Lower leg skin (tissue), 4 donors: ENCODE data around the gene REC114. TPM values are rescaled to one million over a fixed set of nuclear protein-coding genes. Genes with fewer than 3 reads are reported as not detected.
"Not testable (repeated sequence)": the region's sequence is repeated elsewhere in the genome, so short reads cannot be mapped to it uniquely, and the experiment has no call there.

Source experiments
- DNase-seq, 2 donors: peaks; one replicate each; pipeline ENCODE4 v3.0.0-alpha.2; 2019; ENCODE audit warnings: low spot score in 2 of 2
- H3K4me3 ChIP-seq: fragments of 200-600 bp; sonication (generic); 2 replicates; pipeline ENCODE4 v1.5.1; 2017; ENCODE audit warnings: mild to moderate bottlenecking, low read depth; ENCODE audit not compliant: poor library complexity, severe bottlenecking
- POLR2A ChIP-seq, 2 donors: fragments of 450-650 bp; IDR thresholded peaks; one replicate each; pipeline ENCODE4 v1.6.1; 2016 to 2017; ENCODE audit warnings: antibody characterized with exemption in 2 of 2, mild to moderate bottlenecking in 1 of 2, moderate library complexity in 1 of 2
- WGBS, 2 donors: methylation state at CpG; one replicate each; pipeline ENCODE4 v1.1.5; 2018; 5-methylcytosine and 5-hydroxymethylcytosine counted together
- intact Hi-C: fragments of 100-400 bp; cut with DNase I; formaldehyde crosslinking; loops from one replicate; pipeline ENCODE4 v1.15.0; 2023; ENCODE audit warnings: low total_unique reads
- total RNA-seq, 4 donors: library from RNA; depleted of rRNA; stranded (reverse); fragments of >200 nt; gene quantifications; one replicate each; pipeline ENCODE4 v1.1.0, GENCODE V29; 2016
- TF ChIP-seq, protein P1 (sequence below), 3 donors: fragments of 450-650 bp; IDR thresholded peaks; one replicate each; pipeline ENCODE4 v1.5.1; 2016; ENCODE audit warnings: antibody characterized with exemption in 3 of 3, mild to moderate bottlenecking in 3 of 3, moderate library complexity in 2 of 3

The REC114 gene, protein sequence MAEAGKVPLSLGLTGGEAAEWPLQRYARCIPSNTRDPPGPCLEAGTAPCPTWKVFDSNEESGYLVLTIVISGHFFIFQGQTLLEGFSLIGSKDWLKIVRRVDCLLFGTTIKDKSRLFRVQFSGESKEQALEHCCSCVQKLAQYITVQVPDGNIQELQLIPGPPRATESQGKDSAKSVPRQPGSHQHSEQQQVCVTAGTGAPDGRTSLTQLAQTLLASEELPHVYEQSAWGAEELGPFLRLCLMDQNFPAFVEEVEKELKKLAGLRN
- total RNA-seq, result not detected

DNA sequence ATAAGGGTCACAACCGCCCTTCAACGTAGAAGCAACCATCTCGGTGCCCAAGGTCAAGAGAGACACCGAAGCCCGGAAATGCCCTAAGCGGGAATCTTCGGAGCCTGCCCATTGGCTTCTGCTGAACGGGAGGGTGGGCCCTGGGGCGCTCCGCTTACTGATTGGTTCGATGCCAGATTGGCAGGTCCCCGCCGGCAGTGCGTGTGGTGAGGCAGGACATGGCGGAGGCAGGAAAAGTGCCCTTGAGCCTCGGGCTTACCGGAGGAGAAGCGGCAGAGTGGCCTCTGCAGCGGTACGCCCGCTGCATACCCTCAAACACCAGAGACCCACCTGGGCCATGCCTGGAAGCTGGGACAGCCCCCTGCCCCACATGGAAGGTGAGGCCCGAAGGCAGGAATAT lies at the start of gene REC114:
TSS of gene REC114 (plus strand) at position 197 of the 400 bp plus-strand sequence. CDS start at position 219, 22 bp downstream.
- 89 to 91% methylated on average over 22 of the region's 22 CpGs for WGBS, 2 donors
- intact Hi-C loops, result no loop called here
- no peak for DNase-seq
- TF ChIP-seq POLR2A (IDR thresholded peaks at IDR 0.05), result no peak
- TF ChIP-seq, protein P1, sequence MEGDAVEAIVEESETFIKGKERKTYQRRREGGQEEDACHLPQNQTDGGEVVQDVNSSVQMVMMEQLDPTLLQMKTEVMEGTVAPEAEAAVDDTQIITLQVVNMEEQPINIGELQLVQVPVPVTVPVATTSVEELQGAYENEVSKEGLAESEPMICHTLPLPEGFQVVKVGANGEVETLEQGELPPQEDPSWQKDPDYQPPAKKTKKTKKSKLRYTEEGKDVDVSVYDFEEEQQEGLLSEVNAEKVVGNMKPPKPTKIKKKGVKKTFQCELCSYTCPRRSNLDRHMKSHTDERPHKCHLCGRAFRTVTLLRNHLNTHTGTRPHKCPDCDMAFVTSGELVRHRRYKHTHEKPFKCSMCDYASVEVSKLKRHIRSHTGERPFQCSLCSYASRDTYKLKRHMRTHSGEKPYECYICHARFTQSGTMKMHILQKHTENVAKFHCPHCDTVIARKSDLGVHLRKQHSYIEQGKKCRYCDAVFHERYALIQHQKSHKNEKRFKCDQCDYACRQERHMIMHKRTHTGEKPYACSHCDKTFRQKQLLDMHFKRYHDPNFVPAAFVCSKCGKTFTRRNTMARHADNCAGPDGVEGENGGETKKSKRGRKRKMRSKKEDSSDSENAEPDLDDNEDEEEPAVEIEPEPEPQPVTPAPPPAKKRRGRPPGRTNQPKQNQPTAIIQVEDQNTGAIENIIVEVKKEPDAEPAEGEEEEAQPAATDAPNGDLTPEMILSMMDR (IDR thresholded peaks at IDR 0.05), result no peak
- no peak within 1 kb of the TSS for H3K4me3 ChIP-seq

DNA sequence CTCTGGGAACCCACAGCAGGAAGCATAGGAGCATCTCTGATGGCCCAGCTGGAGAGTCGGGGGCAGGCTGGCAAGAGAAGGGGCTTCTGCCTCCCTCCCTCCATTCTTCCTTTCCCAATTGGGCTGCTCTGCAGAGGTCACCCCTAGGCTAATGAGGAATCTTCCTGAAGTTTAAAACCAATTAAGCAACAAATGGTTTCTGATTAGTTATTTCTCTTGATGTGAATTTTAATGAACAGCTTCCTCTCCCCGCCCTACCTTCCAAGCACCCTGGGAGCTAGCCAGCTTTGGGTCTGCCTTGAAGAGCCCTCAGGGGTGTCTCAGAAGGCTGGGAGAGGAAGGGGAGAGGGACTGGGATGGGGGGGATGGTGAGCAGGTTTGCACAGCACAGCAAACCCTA lies 49.6 kb upstream of the REC114 start:
- no peak for DNase-seq
- intact Hi-C loops, result no loop called here
- no peak overlapping the region for H3K4me3 ChIP-seq
- WGBS, 2 donors, result 56 to 61% methylated on average over 2 of the region's 2 CpGs
- no peak for TF ChIP-seq POLR2A (IDR thresholded peaks at IDR 0.05)
- TF ChIP-seq, protein P1 (IDR thresholded peaks at IDR 0.05), result no peak

DNA sequence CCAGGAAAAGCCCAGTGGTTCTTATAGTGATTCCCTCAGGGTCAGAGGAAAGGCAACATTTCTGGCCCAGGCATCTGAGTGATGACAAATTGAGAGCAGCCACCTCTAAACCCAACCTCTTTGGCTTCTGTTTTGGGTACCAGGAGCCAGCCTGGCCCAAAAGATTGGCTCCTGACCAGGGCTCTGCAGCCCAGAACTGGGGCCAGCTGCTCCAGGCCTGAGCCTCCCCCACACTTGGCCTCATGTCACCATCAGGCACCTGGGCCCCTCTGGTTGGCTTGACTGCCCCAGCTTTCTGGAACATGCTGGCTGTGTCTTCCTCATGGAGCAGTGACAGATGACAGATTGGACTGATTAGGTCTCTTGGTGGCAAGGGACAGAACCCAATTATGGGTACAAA lies 48.2 kb upstream of the REC114 start:
- TF ChIP-seq, protein P1 (IDR thresholded peaks at IDR 0.05), result no peak
- TF ChIP-seq POLR2A (IDR thresholded peaks at IDR 0.05), result no peak
- intact Hi-C loops, result no loop called here
- no peak overlapping the region for H3K4me3 ChIP-seq
- no peak for DNase-seq

DNA sequence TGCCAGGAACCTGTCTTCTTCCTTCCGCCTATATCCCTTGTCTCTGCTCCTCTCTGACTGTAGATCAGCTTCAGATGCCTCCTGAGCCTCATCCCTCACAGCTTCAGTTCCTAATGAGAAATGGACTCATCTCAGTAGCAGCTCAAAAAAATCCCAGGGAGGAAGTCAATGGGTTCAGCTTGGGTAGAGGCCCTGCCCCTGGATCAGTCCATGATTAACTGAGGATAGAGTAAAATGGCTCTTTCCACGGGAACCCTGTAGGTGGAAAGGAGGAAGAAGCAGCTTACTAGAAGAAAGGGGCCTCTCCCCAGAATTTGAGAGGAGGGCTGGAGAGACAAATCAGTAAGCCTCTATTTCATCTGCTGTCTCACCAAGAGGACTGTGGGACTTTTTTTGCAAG lies 47.3 kb upstream of the REC114 start:
- TF ChIP-seq POLR2A (IDR thresholded peaks at IDR 0.05), result no peak
- TF ChIP-seq, protein P1 (IDR thresholded peaks at IDR 0.05), result no peak
- 92 to 96% methylated on average over 2 of the region's 2 CpGs for WGBS, 2 donors
- DNase-seq, result peak in 1 of 2 donors; percentile 45

DNA sequence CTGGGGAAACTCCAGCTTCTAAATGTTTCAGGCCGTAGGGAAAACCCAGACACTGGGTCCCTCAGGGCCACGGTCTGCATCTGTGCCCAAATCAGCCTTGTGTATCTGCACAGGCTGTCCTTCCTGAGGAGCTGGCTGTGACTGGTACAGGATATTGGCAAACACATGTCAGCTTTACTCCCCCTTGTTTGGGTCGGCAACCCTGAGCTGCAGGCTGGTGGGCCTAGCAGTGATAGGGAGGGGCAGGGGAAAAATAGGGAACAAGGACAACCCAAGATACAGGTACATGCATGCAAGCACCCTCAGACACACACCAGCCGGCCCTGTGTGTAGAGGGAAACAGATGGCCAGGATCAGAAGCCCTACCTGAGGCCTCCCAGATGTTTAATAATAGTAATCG lies 45.5 kb upstream of the REC114 start:
- peak in 1 of 2 donors; percentile 53 for DNase-seq
- intact Hi-C loops, result no loop called here
- WGBS, 2 donors, result 56 to 70% methylated on average over 5 of the region's 5 CpGs
- H3K4me3 ChIP-seq, result no peak overlapping the region
- no peak for TF ChIP-seq POLR2A (IDR thresholded peaks at IDR 0.05)
- TF ChIP-seq, protein P1 (IDR thresholded peaks at IDR 0.05), result no peak

More for the DNA sequence above, 47.3 kb upstream of the REC114 start:
- intact Hi-C loops, result no loop called here
- no peak overlapping the region for H3K4me3 ChIP-seq

DNA sequence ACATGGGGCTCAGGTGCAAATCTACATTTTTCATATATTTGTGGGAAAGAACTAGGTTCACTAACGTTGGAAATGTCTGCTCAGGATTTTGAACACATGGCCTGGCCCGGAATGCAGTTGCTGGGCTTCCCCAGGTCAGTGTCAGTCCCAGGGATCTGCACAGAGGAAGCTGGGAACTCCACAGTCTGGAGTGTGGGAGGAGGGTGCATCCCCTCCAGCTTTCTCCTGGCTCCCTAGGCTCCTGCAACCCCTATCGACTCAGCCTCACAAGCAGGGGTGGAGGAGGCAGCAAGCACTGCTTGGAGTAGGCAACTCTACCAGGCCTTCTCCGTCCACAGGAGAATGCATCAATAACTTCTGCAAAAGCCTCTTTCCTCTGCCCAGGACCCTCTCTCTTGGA lies 44.1 kb upstream of the REC114 start:
- H3K4me3 ChIP-seq, result no peak overlapping the region
- intact Hi-C loops, result no loop called here
- TF ChIP-seq, protein P1 (IDR thresholded peaks at IDR 0.05), result no peak
- no peak for TF ChIP-seq POLR2A (IDR thresholded peaks at IDR 0.05)
- DNase-seq, result peak in 1 of 2 donors; percentile 56
- 68 to 76% methylated on average over 4 of the region's 4 CpGs for WGBS, 2 donors

DNA sequence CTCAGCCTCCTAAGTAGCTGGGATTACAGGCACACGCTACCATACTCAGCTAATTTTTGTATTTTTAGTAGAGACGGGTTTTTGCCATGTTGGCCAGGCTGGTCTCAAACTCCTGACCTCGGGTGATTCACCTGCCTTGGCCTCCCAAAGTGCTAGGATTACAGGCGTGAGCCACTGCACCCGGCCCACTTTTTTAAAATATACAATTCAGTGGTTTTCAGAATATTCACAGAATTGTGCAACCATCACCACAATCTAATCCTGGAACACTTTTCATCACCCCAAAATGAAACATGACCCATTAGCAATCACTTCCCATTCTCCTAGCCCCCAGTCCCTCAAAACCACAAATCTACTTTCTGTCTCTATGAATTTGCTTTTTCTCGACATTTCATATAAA lies 42.7 kb upstream of the REC114 start:
- intact Hi-C loops, H3K4me3 ChIP-seq: not testable (repeated sequence)
- DNase-seq, result peak in 1 of 2 donors; percentile 28
- 60 to 82% methylated on average over 6 of the region's 6 CpGs for WGBS, 2 donors
